Hepatocyte (in vitro differentiated cells): ENCODE results near the gene KIAA1217. TPM values are rescaled to one million over a fixed set of nuclear protein-coding genes. Genes with fewer than 3 reads are reported as not detected.

Experiments used
- DNase-seq: peaks from one replicate; pipeline ENCODE4 v3.0.0-alpha.2; 2016; ENCODE audit warnings: low spot score
- H2AFZ ChIP-seq: fragments of 200-600 bp; sonication (generic); 2 replicates; pipeline ENCODE4 v1.6.0; 2016; ENCODE audit warnings: antibody characterized with exemption, mild to moderate bottlenecking
- H3K27ac ChIP-seq: fragments of 200-600 bp; sonication (generic); 2 replicates; pipeline ENCODE4 v1.5.1; 2016; ENCODE audit warnings: mild to moderate bottlenecking
- H3K27me3 ChIP-seq: fragments of 200-600 bp; sonication (generic); 2 replicates; pipeline ENCODE4 v1.6.1; 2016
- H3K36me3 ChIP-seq: fragments of 200-600 bp; sonication (generic); replicated peaks from 2 replicates; pipeline ENCODE4 v1.5.1; 2016; ENCODE audit warnings: low read depth; ENCODE audit not compliant: insufficient read depth
- H3K4me1 ChIP-seq: fragments of 200-600 bp; sonication (generic); 2 replicates; pipeline ENCODE4 v1.5.1; 2016; ENCODE audit warnings: mild to moderate bottlenecking, moderate library complexity; ENCODE audit not compliant: insufficient read depth
- H3K4me2 ChIP-seq: fragments of 200-600 bp; sonication (generic); 2 replicates; pipeline ENCODE4 v1.6.0; 2016
- H3K4me3 ChIP-seq: fragments of 200-600 bp; sonication (generic); 2 replicates; pipeline ENCODE4 v1.5.1; 2016; ENCODE audit warnings: mild to moderate bottlenecking
- H3K79me2 ChIP-seq: fragments of 200-600 bp; sonication (generic); 2 replicates; pipeline ENCODE4 v1.6.0; 2017; ENCODE audit warnings: mild to moderate bottlenecking
- H3K9me2 ChIP-seq: fragments of 200-600 bp; sonication (generic); replicated peaks from 2 replicates; pipeline ENCODE4 v1.6.0; 2017; ENCODE audit warnings: mild to moderate bottlenecking; ENCODE audit not compliant: insufficient read depth
- H3K9me3 ChIP-seq: fragments of 200-600 bp; sonication (generic); 2 replicates; pipeline ENCODE4 v1.5.1; 2016; ENCODE audit warnings: low read depth, mild to moderate bottlenecking
- H4K20me1 ChIP-seq: fragments of 200-600 bp; sonication (generic); 2 replicates; pipeline ENCODE4 v1.6.0; 2016; ENCODE audit warnings: mild to moderate bottlenecking; ENCODE audit not compliant: insufficient read depth, poor library complexity, severe bottlenecking
- CTCF ChIP-seq: fragments of 200-600 bp; sonication (generic); IDR thresholded peaks from 2 replicates; pipeline ENCODE4 v1.5.1; 2016; ENCODE audit warnings: antibody characterized with exemption, mild to moderate bottlenecking; ENCODE audit not compliant: poor library complexity
- EZH2 ChIP-seq: fragments of 200-600 bp; sonication (generic); IDR thresholded peaks from 2 replicates; pipeline ENCODE4 v1.6.1; 2016; ENCODE audit warnings: antibody characterized with exemption, mild to moderate bottlenecking, borderline replicate concordance
- EZH2phosphoT487 ChIP-seq: fragments of 200-600 bp; sonication (generic); IDR thresholded peaks from one replicate; pipeline ENCODE4 v1.6.1; 2018; ENCODE audit warnings: antibody characterized with exemption, mild to moderate bottlenecking, low read depth, moderate library complexity; ENCODE audit not compliant: unreplicated experiment, severe bottlenecking
- WGBS: methylation state at CpG from one replicate; pipeline ENCODE4 v1.1.6; 2016; ENCODE audit warnings: low lambda C conversion rate; ENCODE audit errors: missing lambda C conversion rate; 5-methylcytosine and 5-hydroxymethylcytosine counted together
- polyA plus RNA-seq: library from polyadenylated mRNA; unstranded; fragments of >200 nt; fragmentation: Nextera tagmentation; extraction: Ambion mirVana; gene quantifications from 2 replicates; pipeline ENCODE4 v1.2.1, GENCODE V29; 2016
- total RNA-seq: library from RNA; depleted of rRNA; stranded (reverse); fragments of >200 nt; gene quantifications from 2 replicates; pipeline ENCODE4 v1.2.3, GENCODE V29; 2014

KIAA1217 gene
- total and polyA plus RNA-seq, 2 experiments from 2014 or later: 31.6 to 33.2 TPM

DNA sequence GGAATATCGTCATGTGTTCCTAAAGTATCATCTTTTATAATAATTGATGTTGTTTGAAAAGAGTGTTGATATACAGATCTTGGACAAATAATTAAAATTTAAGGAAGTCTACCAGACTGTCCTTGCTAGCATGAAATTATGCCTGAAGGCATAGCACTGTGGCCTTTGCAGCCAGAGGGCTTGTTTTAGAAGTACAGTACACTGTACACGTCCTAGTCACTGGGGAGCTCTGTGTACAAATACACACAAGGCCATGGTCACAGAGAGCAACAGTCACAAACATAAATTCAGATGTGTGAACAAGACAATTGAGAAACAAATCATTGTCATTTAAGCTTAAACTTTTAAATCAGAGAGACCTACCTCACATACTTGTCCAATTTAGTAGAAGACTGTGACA is 133.0 kb downstream of the KIAA1217 start:
- Histone ChIP-seq H3K4me2 (no peak overlapping the region), H3K36me3 (peaks cover 3% of the 10 kb centered on the region), H3K79me2 (peaks cover 15% of the 10 kb centered on the region), H2AFZ (no peak overlapping the region), H4K20me1 (no peaks in the 10 kb centered on the region), H3K27ac (no peak overlapping the region), H3K9me3 (no peaks in the 10 kb centered on the region), H3K9me2 (no peaks in the 10 kb centered on the region), H3K4me1 (peaks cover 11% of the 10 kb centered on the region), H3K4me3 (no peak overlapping the region), H3K27me3 (no peaks in the 10 kb centered on the region)
- 80% methylated on average over 2 of the region's 2 CpGs for WGBS
- TF ChIP-seq CTCF (no peak), EZH2phosphoT487 (no peak), EZH2 (no peak)
- no peak for DNase-seq

DNA sequence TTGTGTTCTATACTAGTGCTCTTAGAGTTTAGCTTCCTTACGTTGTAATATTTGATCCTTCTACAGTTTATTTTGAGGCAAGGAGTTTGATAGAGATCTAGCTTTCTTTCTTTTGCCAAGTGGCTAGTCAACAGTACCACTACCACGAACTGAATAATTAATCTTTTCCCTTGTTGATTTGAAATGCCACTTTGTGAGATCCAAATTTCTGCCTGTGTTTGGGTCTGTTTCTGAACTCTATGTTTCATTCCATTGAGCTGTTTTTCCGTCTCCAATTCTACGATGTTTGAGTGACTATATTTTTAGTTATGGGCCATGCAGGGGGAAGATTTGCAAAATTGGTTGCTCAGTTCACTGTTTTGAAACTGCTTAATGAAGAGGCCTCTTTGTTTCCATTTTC is 134.7 kb downstream of the KIAA1217 start:
- peaks cover 11% of the 10 kb centered on the region for H3K4me1 ChIP-seq
- no peak for TF ChIP-seq CTCF
- TF ChIP-seq EZH2phosphoT487: no peak
- TF ChIP-seq EZH2: no peak
- no peaks in the 10 kb centered on the region for H3K36me3 ChIP-seq
- no peak overlapping the region for H3K4me3 ChIP-seq
- no peak overlapping the region for H2AFZ ChIP-seq
- 73% methylated on average over 4 of the region's 4 CpGs for WGBS
- no peaks in the 10 kb centered on the region for H3K9me2 ChIP-seq
- no peak for DNase-seq
- H3K79me2 ChIP-seq: peaks cover 12% of the 10 kb centered on the region
- no peak overlapping the region for H3K4me2 ChIP-seq
- no peaks in the 10 kb centered on the region for H3K9me3 ChIP-seq
- H3K27ac ChIP-seq: peak overlapping the region; percentile 13
- H3K27me3 ChIP-seq: no peaks in the 10 kb centered on the region
- H4K20me1 ChIP-seq: no peaks in the 10 kb centered on the region

DNA sequence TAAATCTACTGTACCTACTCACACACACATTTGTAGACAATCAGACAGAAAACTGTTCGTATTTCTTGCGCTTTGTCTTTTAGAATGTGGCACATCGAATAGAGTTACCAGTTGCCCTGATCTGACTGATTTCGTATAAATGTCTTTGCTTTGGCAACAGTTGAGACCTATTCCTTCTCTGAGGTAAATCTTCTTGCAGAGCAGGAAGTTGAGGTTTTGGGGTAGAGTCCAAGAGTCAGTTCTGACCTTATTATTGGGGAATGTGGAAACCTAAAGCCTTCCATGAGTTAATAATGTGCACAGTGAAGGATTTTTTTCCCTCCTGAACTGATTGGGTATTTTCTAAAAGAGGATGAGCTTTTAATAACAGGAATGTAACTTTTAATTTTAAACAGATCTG is 135.3 kb downstream of the KIAA1217 start:
- Histone ChIP-seq H3K27ac (peak overlapping the region; percentile 50), H3K79me2 (peaks cover 12% of the 10 kb centered on the region), H2AFZ (no peak overlapping the region), H3K4me2 (no peak overlapping the region), H3K36me3 (no peaks in the 10 kb centered on the region), H4K20me1 (no peaks in the 10 kb centered on the region), H3K9me2 (no peaks in the 10 kb centered on the region), H3K9me3 (no peaks in the 10 kb centered on the region), H3K27me3 (no peaks in the 10 kb centered on the region), H3K4me1 (peaks cover 11% of the 10 kb centered on the region), H3K4me3 (no peak overlapping the region)
- TF ChIP-seq EZH2phosphoT487: no peak
- no peak for TF ChIP-seq EZH2
- TF ChIP-seq CTCF: no peak
- 70% methylated on average over 4 of the region's 4 CpGs for WGBS
- DNase-seq: peak; percentile 7
